DND-41 (cell line): ENCODE measurements around the gene SLC22A12.

Source experiments
- EZH2 ChIP-seq: IDR thresholded peaks from 3 replicates; pipeline ENCODE4 v1.6.1; 2012; ENCODE audit warnings: borderline replicate concordance, low read depth, mild to moderate bottlenecking, moderate library complexity, low read length, inconsistent platforms; ENCODE audit not compliant: severe bottlenecking
- TF ChIP-seq, protein P1 (sequence below): IDR thresholded peaks from 2 replicates; pipeline ENCODE4 v1.5.1; 2012; ENCODE audit warnings: borderline replicate concordance, low read length, moderate library complexity, mild to moderate bottlenecking; ENCODE audit not compliant: poor library complexity, severe bottlenecking; ENCODE audit errors: extremely low read depth

GRCh38 chr11:64582885-64583284, 8.1 kb upstream of the SLC22A12 start:
- TF ChIP-seq, protein P1, sequence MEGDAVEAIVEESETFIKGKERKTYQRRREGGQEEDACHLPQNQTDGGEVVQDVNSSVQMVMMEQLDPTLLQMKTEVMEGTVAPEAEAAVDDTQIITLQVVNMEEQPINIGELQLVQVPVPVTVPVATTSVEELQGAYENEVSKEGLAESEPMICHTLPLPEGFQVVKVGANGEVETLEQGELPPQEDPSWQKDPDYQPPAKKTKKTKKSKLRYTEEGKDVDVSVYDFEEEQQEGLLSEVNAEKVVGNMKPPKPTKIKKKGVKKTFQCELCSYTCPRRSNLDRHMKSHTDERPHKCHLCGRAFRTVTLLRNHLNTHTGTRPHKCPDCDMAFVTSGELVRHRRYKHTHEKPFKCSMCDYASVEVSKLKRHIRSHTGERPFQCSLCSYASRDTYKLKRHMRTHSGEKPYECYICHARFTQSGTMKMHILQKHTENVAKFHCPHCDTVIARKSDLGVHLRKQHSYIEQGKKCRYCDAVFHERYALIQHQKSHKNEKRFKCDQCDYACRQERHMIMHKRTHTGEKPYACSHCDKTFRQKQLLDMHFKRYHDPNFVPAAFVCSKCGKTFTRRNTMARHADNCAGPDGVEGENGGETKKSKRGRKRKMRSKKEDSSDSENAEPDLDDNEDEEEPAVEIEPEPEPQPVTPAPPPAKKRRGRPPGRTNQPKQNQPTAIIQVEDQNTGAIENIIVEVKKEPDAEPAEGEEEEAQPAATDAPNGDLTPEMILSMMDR = no peak
- no peak for TF ChIP-seq EZH2
